Gastroesophageal sphincter (tissue), 3 donors: ENCODE results near the gene PDE11A.

Source experiments
- CTCF ChIP-seq, 4 experiments: fragments of 200-600 bp in 2 of 4; fragments of 450-650 bp in 2 of 4; sonication (generic) in 1 of 4; IDR thresholded peaks; one replicate each; pipeline ENCODE4 v1.5.1; 2017 to 2019; ENCODE audit warnings: antibody characterized with exemption in 4 of 4, mild to moderate bottlenecking in 2 of 4, moderate library complexity in 2 of 4
- EP300 ChIP-seq: sonication (generic); formaldehyde crosslinking; IDR thresholded peaks from one replicate; pipeline ENCODE4 v1.6.1; 2017; ENCODE audit warnings: antibody characterized with exemption, mild to moderate bottlenecking
- POLR2A ChIP-seq, 2 donors: fragments of 450-650 bp; IDR thresholded peaks; one replicate each; pipeline ENCODE4 v1.6.1; 2017; ENCODE audit warnings: antibody characterized with exemption in 2 of 2, mild to moderate bottlenecking in 2 of 2, moderate library complexity in 1 of 2
- POLR2AphosphoS5 ChIP-seq: sonication (generic); formaldehyde crosslinking; IDR thresholded peaks from one replicate; pipeline ENCODE4 v1.6.1; 2017; ENCODE audit warnings: antibody characterized with exemption

DNA sequence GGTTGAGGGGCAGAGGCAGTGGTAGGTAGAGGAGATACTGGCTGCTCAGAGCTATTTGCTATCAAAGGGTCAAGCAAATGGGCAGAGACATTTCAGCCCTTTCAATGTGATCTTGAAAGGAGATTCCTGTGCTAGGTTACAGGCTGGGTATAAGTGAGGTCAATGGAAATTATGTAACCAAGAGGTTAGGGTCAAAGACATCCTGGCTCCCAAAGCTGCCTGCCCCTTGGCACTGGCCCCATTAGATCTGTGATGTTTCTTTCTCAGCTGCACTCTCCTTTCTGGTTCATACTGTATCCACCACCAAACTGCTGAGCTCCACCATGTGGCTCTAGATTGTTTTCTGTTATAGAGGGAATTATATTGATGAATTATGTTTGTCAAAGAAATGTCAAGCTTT, 479.6 kb downstream of the PDE11A start:
- TF ChIP-seq CTCF (IDR thresholded peaks at IDR 0.05): no peak
- TF ChIP-seq POLR2A (IDR thresholded peaks at IDR 0.05): no peak
- no peak for TF ChIP-seq POLR2AphosphoS5
- no peak for TF ChIP-seq EP300
